K562 (cell line): Measurements from ENCODE around the gene SPNS1. TPM values are rescaled to one million over a fixed set of nuclear protein-coding genes. Genes with fewer than 3 reads are reported as not detected.

Experiments
- BCOR ChIP-seq: fragments of 450-650 bp; IDR thresholded peaks from 2 replicates; pipeline ENCODE4 v1.6.1; 2016
- BRF2 ChIP-seq: IDR thresholded peaks from 3 replicates; pipeline ENCODE4 v1.6.1; 2011; ENCODE audit warnings: borderline replicate concordance, mild to moderate bottlenecking; ENCODE audit not compliant: insufficient read length, insufficient read depth
- CBFA2T2 ChIP-seq: fragments of 450-650 bp; conservative IDR thresholded peaks from 2 replicates; pipeline ENCODE4 v1.6.1; 2017; ENCODE audit warnings: mild to moderate bottlenecking
- COPS2 ChIP-seq: fragments of 450-650 bp; conservative IDR thresholded peaks from 2 replicates; pipeline ENCODE4 v1.6.1; 2016; ENCODE audit warnings: mild to moderate bottlenecking, moderate library complexity
- DNMT1 ChIP-seq: fragments of 450-650 bp; IDR thresholded peaks from 2 replicates; pipeline ENCODE4 v1.6.1; 2016; ENCODE audit warnings: antibody characterized with exemption, mild to moderate bottlenecking
- GTF2B ChIP-seq: IDR thresholded peaks from 2 replicates; pipeline ENCODE4 v1.6.1; 2011; ENCODE audit not compliant: insufficient read length; ENCODE audit errors: extremely low read depth
- HBP1 ChIP-seq: fragments of 450-650 bp; formaldehyde crosslinking; IDR thresholded peaks from 2 replicates; pipeline ENCODE4 v1.4.0; 2022; ENCODE audit warnings: missing genetic modification characterization
- KDM1A ChIP-seq, 2 experiments: fragments of 450-650 bp; IDR thresholded peaks; 2 replicates each; pipeline ENCODE4 v1.6.1; 2016; ENCODE audit warnings: mild to moderate bottlenecking in 2 of 2
- KHSRP ChIP-seq: fragments of 450-650 bp; IDR thresholded peaks from 2 replicates; pipeline ENCODE4 v1.6.1; 2017
- MAZ ChIP-seq, 2 experiments: fragments of 450-650 bp in 1 of 2; sonication (generic) in 1 of 2; formaldehyde crosslinking; IDR thresholded peaks in 1 of 2; conservative IDR thresholded peaks in 1 of 2; 2 replicates each; pipeline versions ENCODE4 v1.4.0 to v1.5.0; 2020; ENCODE audit warnings: mild to moderate bottlenecking in 1 of 2, missing genetic modification reagents in 1 of 2
- MBD2 ChIP-seq: sonication (generic); IDR thresholded peaks from 2 replicates; pipeline ENCODE4 v1.6.1; 2016; ENCODE audit warnings: low read depth, borderline replicate concordance
- MCM2 ChIP-seq: fragments of 450-650 bp; IDR thresholded peaks from 2 replicates; pipeline ENCODE4 v1.6.1; 2017; ENCODE audit warnings: low read depth, mild to moderate bottlenecking
- MTA3 ChIP-seq: fragments of 450-650 bp; formaldehyde crosslinking; IDR thresholded peaks from 2 replicates; pipeline ENCODE4 v1.6.1; 2017; ENCODE audit warnings: mild to moderate bottlenecking, borderline replicate concordance
- MTF1 ChIP-seq: fragments of 250-450 bp; sonication (Bioruptor Pico); IDR thresholded peaks from 2 replicates; pipeline ENCODE4 v1.9.0; 2021; ENCODE audit warnings: moderate library complexity, mild to moderate bottlenecking, inconsistent platforms, borderline replicate concordance
- NR2F6 ChIP-seq: fragments of 450-650 bp; formaldehyde crosslinking; IDR thresholded peaks from 2 replicates; pipeline ENCODE4 v1.4.0; 2020; ENCODE audit warnings: mild to moderate bottlenecking
- POLR2A ChIP-seq: fragments of 450-650 bp; conservative IDR thresholded peaks from 2 replicates; pipeline ENCODE4 v1.6.1; 2016
- POLR3A ChIP-seq: IDR thresholded peaks from 2 replicates; pipeline ENCODE4 v1.6.1; 2011; ENCODE audit warnings: borderline replicate concordance, mild to moderate bottlenecking, moderate library complexity; ENCODE audit not compliant: insufficient read length, insufficient read depth; ENCODE audit errors: extremely low read depth
- RBM15 ChIP-seq: fragments of 200-400 bp; formaldehyde crosslinking; IDR thresholded peaks from 2 replicates; pipeline ENCODE4 v1.6.1; 2018; ENCODE audit warnings: mild to moderate bottlenecking, low read length, moderate library complexity; ENCODE audit not compliant: insufficient read depth
- RBM25 ChIP-seq: fragments of 200-400 bp; formaldehyde crosslinking; IDR thresholded peaks from 2 replicates; pipeline ENCODE4 v1.6.1; 2018; ENCODE audit warnings: low read length, low read depth, moderate library complexity; ENCODE audit not compliant: severe bottlenecking
- SNRNP70 ChIP-seq: fragments of 200-400 bp; formaldehyde crosslinking; optimal IDR thresholded peaks from 2 replicates; pipeline ENCODE3; 2017; ENCODE audit warnings: low read depth, low read length
- SRF ChIP-seq, 2 experiments: fragments of 250-450, 450-650 bp in 1 of 2; sonication (Bioruptor Pico) in 1 of 2; sonication (generic) in 1 of 2; formaldehyde crosslinking; IDR thresholded peaks; 2 replicates each; pipeline versions ENCODE4 v1.5.0 to v1.5.1; 2020 to 2022; ENCODE audit warnings: mild to moderate bottlenecking in 1 of 2, missing genetic modification reagents in 1 of 2
- ZBTB34 ChIP-seq: fragments of 250-450 bp; sonication (Bioruptor Pico); IDR thresholded peaks from 2 replicates; pipeline ENCODE4 v1.8.0; 2021; ENCODE audit warnings: mild to moderate bottlenecking, moderate library complexity
- ZFP1 ChIP-seq: fragments of 450-650 bp; formaldehyde crosslinking; IDR thresholded peaks from 2 replicates; pipeline ENCODE4 v1.4.0; 2020; ENCODE audit warnings: mild to moderate bottlenecking, mixed read lengths
- ZNF134 ChIP-seq: fragments of 250-450 bp; sonication (Bioruptor Pico); conservative IDR thresholded peaks from 2 replicates; pipeline ENCODE4 v1.4.0; 2020
- ZNF408 ChIP-seq: fragments of 250-450 bp; sonication (Bioruptor Pico); IDR thresholded peaks from 2 replicates; pipeline ENCODE4 v1.4.0; 2020; ENCODE audit warnings: low read depth, mild to moderate bottlenecking, moderate library complexity
- ZNF445 ChIP-seq: fragments of 250-450 bp; sonication (Bioruptor Pico); IDR thresholded peaks from 2 replicates; pipeline ENCODE4 v1.4.0; 2020; ENCODE audit warnings: low read depth, mild to moderate bottlenecking, moderate library complexity
- polyA plus RNA-seq, 8 experiments: library from polyadenylated mRNA; depleted of rRNA in 4 of 8; stranded (reverse) in 5 of 8; unstranded in 3 of 8; fragments of >200 nt; fragmentation: Nextera tagmentation in 2 of 8; fragmentation: Illumina TruSeq in 1 of 8; extraction: Ambion mirVana in 2 of 8; extraction: Trizol in 1 of 8; gene quantifications; 2 replicates each; pipeline versions ENCODE4 v1.2.1 to v1.2.3, GENCODE V29; 2011 to 2014; ENCODE audit warnings: inconsistent platforms in 1 of 8, missing spikeins in 1 of 8
- total RNA-seq, 7 experiments: library from RNA; depleted of rRNA in 6 of 7; stranded (reverse); fragments of >200 nt in 6 of 7; fragmentation: Illumina TruSeq in 2 of 7; extraction: Trizol in 2 of 7; gene quantifications; 2 replicates each; pipeline versions ENCODE4 v1.2.1 to v1.2.3, GENCODE V29; 2011 to 2021; ENCODE audit warnings: low replicate concordance in 1 of 7

Gene SPNS1
- total and polyA plus RNA-seq, 9 of the 15 experiments (the other 6 are each of a cell fraction or from before 2014, with no cell fraction given), result 0.58 to 64.9 (median 13.7) TPM

- TF ChIP-seq ZFP1, result no peak
- TF ChIP-seq HBP1, result no peak
- no peak for TF ChIP-seq NR2F6 (CRISPR knock-in tag)
- no peak for TF ChIP-seq ZNF134 (CRISPR knock-in tag)
- no peak for TF ChIP-seq BRF2
- TF ChIP-seq SRF (CRISPR knock-in tag; IDR thresholded peaks at IDR 0.05), result no peak
- TF ChIP-seq MCM2, result no peak
- TF ChIP-seq ZNF408 (CRISPR knock-in tag), result no peak
- no peak for TF ChIP-seq KHSRP
- TF ChIP-seq POLR2A, result no peak
- 0 out of 2 replicates have a peak, but pooled peaks have one; percentile 23 for TF ChIP-seq MTA3
- no peak for TF ChIP-seq COPS2
- TF ChIP-seq MAZ (CRISPR knock-in tag; conservative IDR thresholded peaks at IDR 0.05 in 1 of 2, IDR thresholded peaks at IDR 0.05 in 1 of 2), result no peak; a peak in 1 of 4 replicates
- TF ChIP-seq RBM15, result no peak
- TF ChIP-seq MBD2, result 0 out of 2 replicates have a peak, but pooled peaks have one; percentile 11
- peak; percentile 51; the same call in 1 of the 2 replicates for TF ChIP-seq CBFA2T2
- TF ChIP-seq RBM25, result peak; percentile 69
- no peak for TF ChIP-seq BCOR
- no peak for TF ChIP-seq SNRNP70
- no peak for TF ChIP-seq DNMT1
- no peak for TF ChIP-seq MTF1
- no peak for TF ChIP-seq POLR3A
- no peak for TF ChIP-seq ZNF445 (CRISPR knock-in tag)
- TF ChIP-seq KDM1A (IDR thresholded peaks at IDR 0.05), result peak; percentile 77 to 84; a peak in 3 of 4 replicates
- no peak for TF ChIP-seq ZBTB34 (CRISPR knock-in tag)
- no peak for TF ChIP-seq GTF2B
Measured at GRCh38 chr16:29007730-29008593, 33.4 kb downstream of the SPNS1 start (continued).
